SU-DHL-6 (cell line): ENCODE measurements around the gene PADI3.

Source experiments
- H2AFZ ChIP-seq: fragments of 200-600 bp; sonication (generic); 2 replicates; pipeline ENCODE4 v1.6.1; 2014; ENCODE audit warnings: low read depth, mild to moderate bottlenecking, moderate library complexity, mixed read lengths, antibody characterized with exemption, low read length; ENCODE audit not compliant: severe bottlenecking
- H3F3A ChIP-seq: fragments of 200-600 bp; shearing (Covaris generic); 2 replicates; pipeline ENCODE4 v1.6.0; 2016; ENCODE audit warnings: antibody characterized with exemption, mild to moderate bottlenecking; ENCODE audit not compliant: insufficient read depth
- H3K27ac ChIP-seq: fragments of 200-600 bp; sonication (generic); 2 replicates; pipeline ENCODE4 v1.5.1; 2016; ENCODE audit warnings: low read depth, mild to moderate bottlenecking, low read length, moderate library complexity, mixed read lengths
- H3K27me3 ChIP-seq: fragments of 200-600 bp; sonication (generic), shearing (Covaris generic); 2 replicates; pipeline ENCODE4 v1.6.0; 2014; ENCODE audit warnings: mild to moderate bottlenecking, low read length
- H3K36me3 ChIP-seq: fragments of 200-600 bp; sonication (generic); 2 replicates; pipeline ENCODE4 v1.6.1; 2014; ENCODE audit warnings: mild to moderate bottlenecking, low read length, mixed read lengths
- H3K4me2 ChIP-seq: fragments of 300-600, 200-600 bp; shearing (Covaris generic), sonication (generic); 2 replicates; pipeline ENCODE4 v1.6.0; 2014; ENCODE audit warnings: low read length, low read depth, mild to moderate bottlenecking; ENCODE audit not compliant: poor library complexity, severe bottlenecking
- H3K4me3 ChIP-seq: fragments of 200-600 bp; sonication (generic); 2 replicates; pipeline ENCODE4 v1.5.1; 2014; ENCODE audit warnings: antibody characterized with exemption, low read length, mild to moderate bottlenecking, mixed read lengths; ENCODE audit not compliant: insufficient read depth, poor library complexity, severe bottlenecking
- H3K79me2 ChIP-seq: fragments of 200-600 bp; sonication (generic); 2 replicates; pipeline ENCODE4 v1.6.1; 2014; ENCODE audit warnings: mild to moderate bottlenecking, low read length, moderate library complexity; ENCODE audit not compliant: insufficient read depth
- H3K9ac ChIP-seq: fragments of 200-600 bp; sonication (generic); 2 replicates; pipeline ENCODE4 v1.7.0; 2014; ENCODE audit warnings: mild to moderate bottlenecking, low read length
- H3K9me2 ChIP-seq: fragments of 200-600 bp; sonication (generic); replicated peaks from 2 replicates; pipeline ENCODE4 v1.6.1; 2014; ENCODE audit warnings: low read length; ENCODE audit not compliant: insufficient read depth
- H3K9me3 ChIP-seq: fragments of 200-600 bp; sonication (generic); 2 replicates; pipeline ENCODE4 v1.6.1; 2014; ENCODE audit warnings: low read length, mixed read lengths; ENCODE audit not compliant: insufficient read depth
- H4K20me1 ChIP-seq: fragments of 200-600 bp; sonication (generic); 2 replicates; pipeline ENCODE4 v1.6.1; 2014; ENCODE audit warnings: low read depth, mild to moderate bottlenecking, antibody characterized with exemption, low read length, moderate library complexity, mixed read lengths
- CTCF ChIP-seq: fragments of 200-600 bp; sonication (generic); IDR thresholded peaks from one replicate; pipeline ENCODE4 v1.5.1; 2017; ENCODE audit warnings: antibody characterized with exemption, mild to moderate bottlenecking, low read length, moderate library complexity; ENCODE audit not compliant: insufficient read depth, poor library complexity, severe bottlenecking
- EZH2phosphoT487 ChIP-seq: fragments of 200-600 bp; sonication (generic), shearing (Covaris generic); conservative IDR thresholded peaks from 2 replicates; pipeline ENCODE4 v1.6.1; 2018; ENCODE audit warnings: mild to moderate bottlenecking, antibody characterized with exemption, low read length, moderate library complexity, mixed read lengths

The PADI3 gene

GRCh38 chr1:17229379-17229778 is 19.5 kb upstream of the PADI3 start:
- Histone ChIP-seq H4K20me1 (no peaks in the 10 kb centered on the region), H3K4me2 (no peak overlapping the region), H3K27ac (no peak overlapping the region), H3F3A (no peaks in the 10 kb centered on the region), H3K9me3 (no peaks in the 10 kb centered on the region), H3K9me2 (no peaks in the 10 kb centered on the region), H3K27me3 (no peaks in the 10 kb centered on the region), H3K4me3 (no peak overlapping the region), H3K36me3 (no peaks in the 10 kb centered on the region), H2AFZ (no peak overlapping the region), H3K9ac (no peak overlapping the region), H3K79me2 (no peaks in the 10 kb centered on the region)
- TF ChIP-seq EZH2phosphoT487 = no peak
- no peak for TF ChIP-seq CTCF

DNA sequence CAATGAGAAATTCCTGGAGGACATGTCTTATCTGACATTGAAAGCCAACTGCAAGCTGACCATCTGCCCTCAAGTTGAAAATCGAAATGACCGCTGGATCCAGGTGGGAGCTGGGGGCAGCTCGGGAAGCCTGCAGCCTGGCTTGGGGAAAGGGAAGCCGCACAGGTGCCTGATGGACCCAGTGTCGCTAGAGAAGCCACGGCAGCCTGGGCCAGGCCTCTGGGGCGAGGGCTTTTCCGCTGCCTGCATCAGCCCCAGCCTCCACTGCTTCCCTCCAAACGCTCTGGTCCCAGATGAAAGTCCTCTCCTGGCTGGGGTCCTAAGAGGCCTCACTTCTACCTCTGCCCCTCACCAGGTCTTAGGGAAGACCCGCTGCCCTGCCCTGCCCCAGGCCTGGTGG is 18.8 kb upstream of the PADI3 start:
- H3K4me2 ChIP-seq = no peak overlapping the region
- no peak overlapping the region for H3K27ac ChIP-seq

DNA sequence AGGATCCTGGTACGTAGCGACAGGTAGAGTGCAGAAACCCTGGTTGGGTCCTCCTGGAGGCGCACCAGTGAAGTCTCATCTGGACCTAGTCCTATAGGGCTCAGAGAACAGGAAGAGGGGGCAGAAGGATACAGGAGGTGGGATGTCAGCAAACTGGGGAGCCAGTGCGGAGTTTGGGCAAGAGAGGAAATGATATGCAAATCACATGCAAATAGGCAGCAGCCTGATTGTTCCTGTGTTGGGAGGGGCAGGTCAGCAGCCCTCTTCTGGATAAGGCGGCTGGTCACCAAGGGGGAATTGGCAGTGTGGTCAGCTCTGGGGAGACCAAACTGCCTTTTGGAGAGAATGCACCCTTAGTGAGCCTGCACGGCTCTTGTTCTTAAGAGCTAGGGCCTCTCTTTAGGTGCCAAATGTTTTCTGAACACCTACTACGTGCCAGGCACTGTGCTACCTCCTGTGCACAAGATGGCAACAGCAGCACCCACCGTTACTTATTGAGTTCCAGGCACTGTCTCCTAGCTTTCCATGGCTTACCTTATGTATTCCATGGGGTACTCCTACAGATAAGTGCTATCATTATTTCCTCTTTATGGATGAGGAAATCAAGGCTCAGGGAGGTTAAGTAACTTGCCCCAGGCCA is 18.1 kb upstream of the PADI3 start:
- no peak overlapping the region for H3K4me3 ChIP-seq
- no peaks in the 10 kb centered on the region for H3K9me3 ChIP-seq
- H3F3A ChIP-seq = no peaks in the 10 kb centered on the region
- H3K9me2 ChIP-seq = no peaks in the 10 kb centered on the region
- no peaks in the 10 kb centered on the region for H3K36me3 ChIP-seq
- H4K20me1 ChIP-seq = no peaks in the 10 kb centered on the region
- H3K4me2 ChIP-seq = no peak overlapping the region
- no peak for TF ChIP-seq EZH2phosphoT487
- no peak for TF ChIP-seq CTCF
- H3K27me3 ChIP-seq = no peaks in the 10 kb centered on the region
- H3K9ac ChIP-seq = no peak overlapping the region
- no peak overlapping the region for H2AFZ ChIP-seq
- H3K79me2 ChIP-seq = no peaks in the 10 kb centered on the region
- no peak overlapping the region for H3K27ac ChIP-seq

More for the DNA sequence above, 18.8 kb upstream of the PADI3 start:
- no peaks in the 10 kb centered on the region for H3K9me3 ChIP-seq
- H4K20me1 ChIP-seq = no peaks in the 10 kb centered on the region
- no peak overlapping the region for H3K9ac ChIP-seq
- H3K79me2 ChIP-seq = no peaks in the 10 kb centered on the region
- no peak overlapping the region for H2AFZ ChIP-seq
- H3K27me3 ChIP-seq = no peaks in the 10 kb centered on the region
- no peaks in the 10 kb centered on the region for H3K36me3 ChIP-seq
- no peaks in the 10 kb centered on the region for H3F3A ChIP-seq
- no peak overlapping the region for H3K4me3 ChIP-seq
- no peaks in the 10 kb centered on the region for H3K9me2 ChIP-seq
- no peak for TF ChIP-seq EZH2phosphoT487
- no peak for TF ChIP-seq CTCF
